GM21786 (cell line): Measurements from ENCODE around the gene GINM1.

ENCODE experiments used
- ATAC-seq: cut with Tn5 transposase; IDR thresholded peaks from one replicate; pipeline ENCODE4 v1.9.1; 2021; ENCODE audit not compliant: unreplicated experiment

The GINM1 gene, protein sequence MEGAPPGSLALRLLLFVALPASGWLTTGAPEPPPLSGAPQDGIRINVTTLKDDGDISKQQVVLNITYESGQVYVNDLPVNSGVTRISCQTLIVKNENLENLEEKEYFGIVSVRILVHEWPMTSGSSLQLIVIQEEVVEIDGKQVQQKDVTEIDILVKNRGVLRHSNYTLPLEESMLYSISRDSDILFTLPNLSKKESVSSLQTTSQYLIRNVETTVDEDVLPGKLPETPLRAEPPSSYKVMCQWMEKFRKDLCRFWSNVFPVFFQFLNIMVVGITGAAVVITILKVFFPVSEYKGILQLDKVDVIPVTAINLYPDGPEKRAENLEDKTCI

DNA sequence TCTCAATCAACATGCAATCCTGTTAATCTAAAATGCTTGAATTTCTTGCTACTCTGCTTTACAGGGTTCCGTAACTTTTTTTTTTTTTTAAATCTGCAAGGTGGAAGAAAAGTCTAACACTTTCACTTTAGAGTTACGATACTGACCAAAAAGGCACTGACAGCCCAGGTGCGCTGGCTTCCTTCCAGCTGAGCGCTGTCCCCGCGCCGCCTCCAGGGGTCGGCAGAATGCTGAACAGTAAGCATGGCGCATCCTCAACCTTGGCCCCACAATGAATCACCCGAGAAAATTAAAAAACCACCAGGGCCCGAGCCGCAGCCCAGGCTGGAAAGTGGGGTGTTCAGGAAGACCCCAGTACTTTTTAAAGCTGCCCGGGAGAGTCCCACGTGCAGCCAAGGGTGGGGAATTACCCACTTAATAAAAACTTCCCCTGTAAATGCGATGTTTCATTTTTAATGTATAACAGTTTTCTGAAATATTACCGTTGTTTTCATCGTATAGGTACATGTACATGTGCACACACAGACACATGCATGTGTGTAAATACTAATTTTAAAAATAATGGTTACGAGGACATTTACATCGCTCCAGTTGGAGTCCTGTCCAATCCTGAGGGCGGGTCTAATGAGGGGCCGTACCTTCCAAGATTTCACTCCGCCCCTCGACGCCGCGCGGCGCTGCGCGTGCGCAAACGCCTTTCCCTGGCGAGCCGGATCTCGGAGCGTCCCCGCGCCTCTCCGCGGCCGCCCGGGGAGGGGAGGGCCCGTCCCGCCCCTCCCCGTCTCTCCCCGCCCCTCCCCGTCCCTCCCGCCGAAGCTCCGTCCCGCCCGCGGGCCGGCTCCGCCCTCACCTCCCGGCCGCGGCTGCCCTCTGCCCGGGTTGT, at the start of gene GINM1:
Gene GINM1 (plus strand): TSS at position 849 of the 883 bp plus-strand sequence. CDS start 40 bp downstream, outside the sequence.
- ATAC-seq: peak; percentile 72

DNA sequence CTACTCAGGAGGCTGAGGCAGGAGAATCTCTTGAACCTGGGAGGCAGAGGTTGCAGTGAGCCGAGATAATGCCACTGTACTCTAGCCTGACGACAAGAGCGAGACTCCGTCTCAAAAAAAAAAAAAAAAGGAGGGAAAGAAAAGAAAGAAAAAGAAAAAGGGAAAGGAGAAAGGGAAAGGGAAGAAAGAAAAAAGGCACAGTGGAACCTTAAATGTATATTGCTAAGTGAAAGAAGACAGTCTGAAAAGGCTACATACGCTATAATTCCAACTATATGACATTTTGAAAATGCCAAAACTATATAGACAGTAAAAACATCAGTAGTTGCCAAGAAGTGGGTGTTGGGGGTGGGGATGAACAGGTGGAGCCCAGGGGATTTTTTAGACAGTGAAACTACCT, 36.5 kb upstream of the GINM1 start:
- ATAC-seq: no peak

DNA sequence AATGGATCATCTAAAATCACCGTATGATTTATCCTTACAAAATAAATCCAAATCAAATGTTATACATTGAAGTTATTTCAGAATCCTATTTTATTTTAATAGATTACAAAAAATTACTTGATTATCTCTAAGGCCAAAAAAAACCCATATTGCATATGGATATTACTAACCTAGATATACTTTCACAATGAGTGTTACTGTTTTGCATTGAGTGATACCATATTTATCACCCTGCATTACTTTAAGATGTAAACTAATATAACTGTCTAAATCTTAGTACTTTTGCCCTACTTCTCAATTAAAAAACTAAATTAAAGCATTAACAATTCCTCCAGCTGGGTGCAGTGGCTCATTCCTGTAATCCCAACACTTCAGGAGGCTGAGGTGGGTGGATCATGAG, 31.4 kb upstream of the GINM1 start:
- ATAC-seq: no peak

DNA sequence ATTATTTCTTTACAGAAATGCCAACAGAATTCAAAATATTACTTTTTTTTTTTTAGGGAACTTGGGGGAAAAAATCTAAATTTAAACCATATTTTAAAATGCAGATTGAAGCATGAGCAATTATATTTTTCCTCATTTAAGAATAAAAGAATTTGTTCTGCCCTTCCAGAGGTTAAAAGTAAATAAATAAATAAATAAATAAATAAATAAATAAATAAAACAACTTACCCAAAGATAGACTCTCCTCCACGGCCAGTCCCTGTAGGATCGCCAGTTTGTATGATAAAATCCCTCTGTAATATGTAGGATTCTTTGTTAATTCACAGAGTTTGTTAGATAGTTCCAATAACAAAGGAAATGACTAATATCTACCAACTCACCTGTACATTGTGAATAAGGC, 25.0 kb upstream of the GINM1 start:
- no peak for ATAC-seq

DNA sequence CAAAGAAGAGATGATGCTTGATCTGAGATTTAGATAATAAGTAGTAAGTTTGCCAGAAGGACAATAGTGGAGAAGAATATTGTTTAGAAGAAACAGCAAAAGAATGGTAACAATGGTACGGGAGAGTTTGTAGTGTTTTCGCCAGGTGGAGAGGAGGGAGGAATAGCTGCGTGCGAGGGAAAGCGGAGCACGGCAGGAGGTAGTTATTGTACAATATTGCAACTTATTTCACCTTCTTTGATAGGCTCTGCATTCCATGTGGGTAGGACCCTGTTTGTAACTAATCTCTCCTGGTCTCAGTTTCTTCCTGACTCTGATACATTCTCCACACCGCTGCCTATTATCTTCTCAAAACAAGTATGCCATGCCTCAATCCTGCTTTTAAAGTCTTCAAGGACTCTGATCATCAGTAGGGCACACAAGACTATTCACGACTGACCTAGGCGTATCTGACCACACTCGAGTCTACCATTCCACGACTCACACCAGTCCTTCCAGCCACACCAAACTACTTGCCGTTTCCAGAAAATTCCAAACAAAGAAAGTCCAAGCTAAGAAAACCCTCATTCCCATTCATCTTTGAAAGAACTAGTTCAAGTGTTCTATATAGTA, 21.4 kb upstream of the GINM1 start:
- no peak for ATAC-seq

DNA sequence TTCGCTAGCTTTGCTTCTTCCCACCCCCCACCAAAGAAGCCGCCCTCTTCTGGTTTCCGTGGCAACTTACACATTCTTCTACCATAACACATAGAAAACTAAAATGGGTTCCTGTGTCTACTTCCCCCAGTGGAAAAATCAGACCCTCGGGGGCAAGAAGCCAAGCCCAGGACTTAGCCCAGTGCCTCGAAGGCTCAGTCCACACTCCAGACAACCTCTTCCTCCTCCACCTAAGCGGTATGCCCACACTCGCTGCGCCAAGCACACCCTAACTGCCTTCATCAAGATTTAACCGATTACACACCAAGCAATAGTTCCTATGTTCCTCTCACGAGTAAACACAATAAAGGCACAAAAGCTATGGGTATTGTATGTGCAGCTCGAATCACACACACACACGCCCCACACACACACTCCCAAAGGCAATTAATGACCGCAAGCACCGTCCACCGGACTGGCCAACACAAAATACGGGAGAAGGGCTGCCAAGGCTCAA, 20.9 kb upstream of the GINM1 start:
- peak; percentile 7 for ATAC-seq

DNA sequence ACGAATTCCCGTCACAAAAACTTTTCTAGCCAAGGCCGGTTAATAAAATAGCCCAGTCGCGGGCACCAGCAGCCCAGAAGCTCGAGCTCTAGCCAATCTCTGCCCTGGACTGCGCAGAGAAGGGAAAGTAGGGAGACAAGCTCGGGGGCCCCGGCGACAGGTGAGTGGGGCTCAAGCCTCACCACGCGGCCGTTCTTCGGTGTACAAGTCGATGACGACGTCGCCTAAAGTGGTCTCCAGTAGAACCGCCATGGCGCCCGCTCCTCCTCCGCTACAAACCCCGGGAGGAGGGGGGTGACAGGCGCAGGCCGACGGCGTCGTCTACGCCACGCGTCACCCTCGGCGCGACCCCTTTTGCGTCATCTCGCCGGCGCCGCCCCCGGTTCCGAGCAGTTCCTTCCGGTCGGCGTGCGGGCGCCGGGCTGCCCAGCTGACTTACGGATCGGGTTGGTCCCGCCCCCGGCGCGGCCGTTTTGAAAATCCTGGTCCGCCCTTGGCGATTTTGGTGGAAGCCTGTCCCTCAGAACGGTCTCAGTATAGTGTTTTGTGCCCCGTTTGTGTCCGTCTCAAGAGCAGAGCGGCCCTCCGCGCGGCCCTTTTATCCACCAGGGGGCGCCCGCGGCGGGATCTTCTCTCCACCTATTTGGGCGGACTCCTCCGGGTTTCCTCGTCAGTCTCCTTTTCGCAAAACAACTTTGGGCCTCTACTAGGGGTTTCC, 20.3 kb upstream of the GINM1 start, which contains the start of gene PPIL4:
Gene PPIL4 (minus strand): TSS at position 290 of the 718 bp plus-strand sequence. CDS start 38 bp downstream, at position 252.
- ATAC-seq: peak; percentile 94

DNA sequence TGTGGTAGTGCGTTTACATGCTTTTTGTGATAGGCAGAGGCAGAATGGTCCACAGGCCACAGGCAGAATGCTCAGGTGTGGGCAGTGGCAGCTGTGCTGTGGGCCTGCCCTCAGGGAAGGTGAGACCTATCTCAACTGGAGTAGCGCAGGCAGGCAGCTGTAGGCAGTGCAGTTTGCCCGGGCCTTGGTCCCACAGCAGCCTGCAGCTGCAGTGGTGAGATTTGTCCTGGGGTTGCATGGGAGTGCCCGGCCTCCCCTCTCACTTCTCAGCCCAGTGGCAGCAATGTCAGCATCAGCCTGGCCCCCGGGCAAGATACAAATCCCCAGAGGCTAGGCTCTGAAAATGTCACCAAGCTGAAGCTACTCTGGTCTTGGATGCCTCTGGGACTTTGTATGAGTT, 14.3 kb upstream of the GINM1 start:
- ATAC-seq: no peak

DNA sequence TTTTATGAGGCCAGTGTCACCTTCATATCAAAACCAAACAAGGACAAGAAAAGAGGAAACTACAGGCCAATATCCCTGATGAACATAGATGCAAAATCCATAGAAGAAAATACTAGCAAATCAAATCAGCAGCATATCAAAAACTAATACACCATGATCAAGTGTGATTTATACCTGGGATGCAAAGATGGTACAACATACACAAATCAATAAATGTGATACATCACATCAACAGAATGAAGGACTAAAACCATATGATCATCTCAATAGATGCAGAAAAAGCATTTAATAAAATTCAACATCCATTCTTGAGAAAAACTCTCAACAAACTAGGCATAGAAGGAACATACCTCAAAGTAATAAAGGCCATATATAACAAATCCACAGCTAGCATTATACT, 8.1 kb upstream of the GINM1 start:
- no peak for ATAC-seq

DNA sequence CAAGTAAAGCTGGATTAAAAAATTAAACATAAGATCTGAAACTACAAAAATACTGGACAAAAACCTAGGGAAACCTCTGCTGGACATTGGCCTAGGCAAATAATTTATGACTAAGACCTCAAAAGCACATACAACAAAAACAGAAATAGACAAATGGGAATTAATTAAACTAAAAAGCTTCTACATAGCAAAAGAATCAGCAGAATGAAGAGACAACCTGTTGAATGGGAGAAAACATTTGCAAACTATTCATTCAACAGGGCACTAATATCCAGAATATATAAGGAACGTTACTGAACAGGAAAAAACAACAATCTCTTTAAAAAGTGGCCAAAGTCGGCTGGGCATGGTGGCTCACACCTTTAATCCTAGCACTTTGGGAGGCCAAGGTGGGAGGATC, 6.8 kb upstream of the GINM1 start:
- ATAC-seq: no peak

DNA sequence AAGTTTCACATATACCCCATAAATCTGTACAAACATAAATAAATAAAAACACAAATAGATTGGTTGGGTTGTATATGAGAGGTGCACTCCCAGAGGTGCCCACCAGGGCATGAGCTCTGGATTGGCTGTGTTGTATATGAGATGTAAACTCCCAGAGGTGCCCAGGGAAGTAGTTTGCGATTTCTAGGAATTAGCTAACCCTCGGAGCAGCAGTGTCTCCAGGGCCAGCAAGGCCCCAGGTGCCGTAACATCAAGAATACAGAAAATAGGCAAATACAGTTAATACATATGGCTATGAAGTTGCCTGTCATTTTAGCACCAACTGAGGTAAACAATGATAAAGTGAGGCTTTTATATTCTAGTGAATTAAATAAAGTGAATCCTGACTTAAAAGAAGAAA, 5.4 kb upstream of the GINM1 start:
- ATAC-seq: no peak

DNA sequence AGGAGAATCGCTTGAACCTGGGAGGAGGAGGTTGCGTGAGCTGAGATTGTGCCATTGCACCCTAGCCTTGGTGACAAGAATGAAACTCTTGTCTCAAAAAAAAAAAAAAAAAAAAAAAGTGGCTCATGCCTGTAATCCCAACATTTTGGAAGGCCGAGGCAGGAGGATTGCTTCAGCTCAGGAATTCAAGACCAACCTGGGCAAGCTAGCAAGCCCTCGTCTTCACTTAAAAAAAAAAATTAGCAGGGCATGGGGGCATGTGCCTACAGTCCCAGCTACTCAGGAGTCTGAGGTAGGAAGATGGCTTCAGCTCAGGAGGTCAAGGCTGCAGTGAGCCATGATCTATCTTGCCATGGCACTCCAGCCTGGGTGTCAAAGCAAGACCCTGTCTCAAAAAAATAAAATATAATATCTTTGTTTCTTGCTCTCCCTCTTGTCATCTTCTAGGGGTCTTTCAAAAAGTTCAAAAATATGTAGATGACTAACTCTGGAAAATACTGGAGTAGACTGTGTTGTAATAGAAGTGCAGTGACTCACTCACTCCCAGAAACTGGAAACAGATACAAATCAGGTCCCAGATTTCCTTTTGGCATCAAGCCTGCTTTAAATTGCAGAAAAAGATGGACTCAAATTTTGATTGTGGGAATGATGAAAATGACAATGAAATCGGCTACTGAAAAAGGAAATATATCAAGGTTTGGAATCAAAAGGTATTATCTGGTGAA, 2.8 kb upstream of the GINM1 start:
- ATAC-seq: no peak

DNA sequence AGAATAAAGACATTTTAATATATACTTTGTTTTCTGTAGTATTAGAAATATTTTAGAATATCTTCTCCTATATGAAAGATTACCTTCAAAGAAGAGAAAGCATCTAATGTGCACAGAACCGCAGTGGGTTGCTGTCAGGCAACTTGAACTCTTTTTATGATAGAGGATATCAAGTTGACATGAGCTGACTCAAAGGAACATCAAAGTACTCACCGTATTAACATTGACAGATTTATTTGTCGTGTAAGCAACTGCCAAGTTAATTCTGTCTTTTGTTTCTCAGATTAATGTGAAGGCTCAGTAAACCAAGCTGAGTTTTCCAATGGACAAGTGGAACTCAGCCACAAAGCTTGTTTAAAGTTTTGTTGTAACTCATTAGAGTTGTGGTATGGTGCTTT, 2.2 kb upstream of the GINM1 start:
- no peak for ATAC-seq

DNA sequence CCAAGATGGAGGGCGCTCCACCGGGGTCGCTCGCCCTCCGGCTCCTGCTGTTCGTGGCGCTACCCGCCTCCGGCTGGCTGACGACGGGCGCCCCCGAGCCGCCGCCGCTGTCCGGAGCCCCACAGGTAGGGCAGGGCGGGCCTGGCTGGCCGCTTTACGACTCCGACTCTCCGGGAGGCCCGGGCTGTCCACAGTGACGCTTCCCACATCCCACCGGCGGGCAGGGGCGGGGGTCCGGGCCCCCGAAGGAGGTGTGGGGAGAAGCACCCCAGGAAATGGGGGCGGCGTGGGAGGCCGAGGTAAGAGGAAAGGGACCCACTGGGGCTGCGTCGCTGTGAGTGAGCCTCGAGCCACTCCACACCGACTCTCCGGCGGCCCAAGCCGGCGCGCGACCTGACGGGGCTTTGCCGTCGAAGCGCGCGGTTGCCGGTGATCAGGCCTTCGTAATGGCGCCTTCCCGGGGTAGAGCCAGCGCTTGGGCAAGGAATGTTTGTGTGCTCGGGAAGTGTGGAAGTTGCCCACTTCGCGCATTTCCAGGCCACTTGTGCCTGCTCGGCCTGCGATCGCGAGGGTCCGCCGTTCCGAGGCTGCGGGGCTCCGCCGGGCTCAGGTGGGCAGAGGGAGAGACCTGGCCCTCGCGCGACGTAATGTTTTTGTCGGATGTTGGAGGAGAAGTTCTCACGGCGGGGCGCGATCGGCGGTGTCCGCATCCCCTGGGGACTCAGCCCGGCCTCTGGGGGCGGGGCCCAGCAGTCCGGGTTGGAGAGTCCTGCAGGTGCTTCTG, 427 bp downstream of the GINM1 start:
- ATAC-seq: peak; percentile 6

DNA sequence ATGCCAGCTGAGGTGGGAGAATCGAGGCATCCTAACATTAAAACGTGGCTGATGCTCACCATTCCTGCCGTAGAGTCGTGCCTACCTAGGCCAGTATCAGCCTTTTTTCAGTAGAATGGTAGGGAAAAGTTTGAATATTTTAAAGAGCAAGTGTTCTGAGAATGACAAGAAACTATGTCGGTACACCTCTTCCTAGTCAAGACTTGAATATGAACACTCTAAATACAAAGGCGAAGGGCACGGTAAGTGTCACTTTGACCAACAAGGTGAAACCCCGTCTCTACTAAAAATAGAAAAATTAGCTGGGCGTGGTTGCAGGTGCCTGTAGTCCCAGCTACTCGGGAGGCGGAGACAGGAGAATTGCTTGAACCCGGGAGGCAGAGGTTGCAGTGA, 1.0 kb downstream of the GINM1 start:
- no peak for ATAC-seq

DNA sequence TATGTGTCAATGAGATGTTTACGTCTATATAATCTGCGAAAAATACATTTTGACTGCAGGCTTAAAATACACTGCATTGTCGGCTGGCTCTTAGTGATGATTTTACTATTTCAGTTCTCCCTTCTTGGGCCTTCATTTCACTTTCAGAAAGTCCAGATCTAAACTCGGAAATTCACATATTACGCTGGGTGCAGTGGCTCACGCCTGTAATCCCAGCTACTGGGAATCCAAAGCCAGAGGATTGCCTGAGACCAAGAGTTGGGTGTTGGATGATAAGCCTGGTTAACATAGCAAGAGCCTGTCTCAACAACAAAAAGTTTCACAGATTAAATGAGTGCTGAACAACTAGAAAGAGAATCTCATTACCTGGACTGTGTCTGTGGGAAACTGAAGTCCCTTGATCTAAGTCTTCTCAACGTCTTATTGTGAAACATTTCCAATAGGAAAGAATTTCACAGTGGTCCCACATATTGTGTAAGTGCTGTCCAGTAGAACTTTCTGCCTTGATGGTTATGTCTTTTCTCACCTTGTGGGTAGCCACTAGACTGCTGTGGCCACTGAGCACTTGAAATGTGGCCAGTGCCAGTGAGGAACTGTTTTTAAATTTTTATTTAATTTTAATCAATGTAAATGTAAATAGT, 1.9 kb downstream of the GINM1 start:
- ATAC-seq: no peak

DNA sequence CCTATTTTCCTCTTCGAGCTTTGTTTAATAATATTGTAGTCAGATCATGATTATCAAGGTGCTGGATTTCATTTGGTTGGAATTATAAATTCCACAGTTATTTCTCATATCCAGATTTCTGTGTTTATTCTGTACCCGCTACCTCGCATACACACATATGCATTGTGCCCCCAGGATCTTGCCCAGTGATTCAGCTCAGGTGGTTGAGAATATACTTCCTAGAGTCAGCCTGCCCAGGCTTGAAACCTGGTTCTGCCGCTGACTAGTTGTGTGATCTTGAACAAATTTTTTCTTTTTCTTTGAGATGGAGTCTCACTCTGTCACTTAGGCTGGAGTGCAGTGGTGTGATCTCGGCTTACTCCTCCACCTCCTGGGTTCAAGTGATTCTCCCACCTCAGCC, 14.7 kb downstream of the GINM1 start:
- no peak for ATAC-seq

DNA sequence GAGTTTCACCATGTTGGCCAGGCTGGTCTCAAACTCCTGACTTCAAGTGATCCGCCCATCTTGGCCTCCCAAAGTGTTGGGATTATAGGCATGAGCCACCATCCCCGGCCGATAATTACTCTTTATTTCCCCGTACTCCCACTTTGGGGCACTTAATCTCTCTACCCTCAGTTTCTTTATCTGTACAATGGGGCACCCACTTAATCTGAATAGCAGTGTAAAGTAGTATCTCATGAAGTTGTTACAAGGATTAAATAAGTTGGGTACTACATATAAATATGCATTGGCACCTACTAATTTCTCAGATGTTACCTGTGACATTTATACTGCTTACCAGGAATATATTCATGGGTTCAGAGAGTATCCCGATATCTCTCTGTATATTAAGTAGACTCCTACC, 15.2 kb downstream of the GINM1 start:
- no peak for ATAC-seq

DNA sequence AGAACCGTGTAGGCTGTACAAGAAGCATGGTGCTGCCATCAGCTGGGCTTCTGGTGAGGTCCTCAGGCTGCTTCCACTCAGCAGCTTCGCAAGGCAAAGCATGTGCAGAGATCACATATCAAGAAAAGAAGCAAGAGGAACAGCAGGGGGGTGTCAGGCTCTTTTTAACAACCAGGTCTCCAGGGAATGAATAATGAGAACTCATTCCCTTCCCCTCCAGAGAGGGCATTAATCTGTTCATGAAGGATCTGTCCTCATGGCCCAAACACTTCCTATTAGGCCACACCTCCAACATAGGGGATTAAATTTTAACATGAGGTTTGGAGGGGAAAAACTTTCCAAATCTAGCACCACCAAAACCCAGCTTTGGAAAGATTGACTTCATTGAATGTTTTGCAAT, 20.0 kb downstream of the GINM1 start:
- ATAC-seq: no peak
